ENCODE data around the gene MSH5. TPM values are rescaled to one million over a fixed set of nuclear protein-coding genes. Genes with fewer than 3 reads are reported as not detected.
"Not testable (repeated sequence)": the region's sequence is repeated elsewhere in the genome, so short reads cannot be mapped to it uniquely, and the experiment has no call there.

Gene MSH5
- 75.2 and 76.5 TPM in 2 replicates for total RNA-seq

DNA sequence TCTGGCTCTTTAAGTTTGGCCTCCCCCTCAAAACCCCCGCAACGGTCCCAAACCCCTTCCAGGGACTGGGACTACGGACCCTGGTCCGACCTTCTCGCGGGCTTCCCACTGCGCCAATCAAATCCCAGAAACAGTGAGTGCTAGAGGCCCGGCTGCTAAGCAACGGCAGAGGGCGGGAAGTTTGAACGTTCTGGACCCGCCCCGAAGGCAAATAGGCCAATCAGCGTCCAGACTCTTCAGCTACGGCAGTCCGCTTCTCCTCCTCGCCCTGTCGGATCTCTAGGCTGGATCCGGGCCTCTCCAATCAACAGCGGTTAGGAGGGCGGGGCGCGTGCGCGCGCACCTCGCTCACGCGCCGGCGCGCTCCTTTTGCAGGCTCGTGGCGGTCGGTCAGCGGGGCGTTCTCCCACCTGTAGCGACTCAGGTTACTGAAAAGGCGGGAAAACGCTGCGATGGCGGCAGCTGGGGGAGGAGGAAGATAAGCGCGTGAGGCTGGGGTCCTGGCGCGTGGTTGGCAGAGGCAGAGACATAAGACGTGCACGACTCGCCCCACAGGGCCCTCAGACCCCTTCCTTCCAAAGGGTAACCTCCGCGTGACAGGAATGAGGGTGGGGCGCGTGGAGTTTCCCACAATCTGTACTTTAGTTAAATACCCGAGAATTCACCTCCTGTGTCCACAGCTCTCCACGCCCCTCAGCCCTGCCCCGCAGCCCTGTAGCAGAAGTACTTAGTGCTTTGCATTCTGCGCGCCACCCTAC lies at the start of gene MSH5:
Gene MSH5, plus strand, starts transcription at position 367 of the 758 bp plus-strand sequence. CDS start 462 bp downstream, outside the sequence.
- intact Hi-C loops (cut with micrococcal nuclease) = loop anchor here (1.0 to 10.0 kb wide), 8 partner anchors 37 to 1232 kb away; partner anchors contain the start of genes ABHD16A, AGPAT1, ATP6V1G2 and BAG6

DNA sequence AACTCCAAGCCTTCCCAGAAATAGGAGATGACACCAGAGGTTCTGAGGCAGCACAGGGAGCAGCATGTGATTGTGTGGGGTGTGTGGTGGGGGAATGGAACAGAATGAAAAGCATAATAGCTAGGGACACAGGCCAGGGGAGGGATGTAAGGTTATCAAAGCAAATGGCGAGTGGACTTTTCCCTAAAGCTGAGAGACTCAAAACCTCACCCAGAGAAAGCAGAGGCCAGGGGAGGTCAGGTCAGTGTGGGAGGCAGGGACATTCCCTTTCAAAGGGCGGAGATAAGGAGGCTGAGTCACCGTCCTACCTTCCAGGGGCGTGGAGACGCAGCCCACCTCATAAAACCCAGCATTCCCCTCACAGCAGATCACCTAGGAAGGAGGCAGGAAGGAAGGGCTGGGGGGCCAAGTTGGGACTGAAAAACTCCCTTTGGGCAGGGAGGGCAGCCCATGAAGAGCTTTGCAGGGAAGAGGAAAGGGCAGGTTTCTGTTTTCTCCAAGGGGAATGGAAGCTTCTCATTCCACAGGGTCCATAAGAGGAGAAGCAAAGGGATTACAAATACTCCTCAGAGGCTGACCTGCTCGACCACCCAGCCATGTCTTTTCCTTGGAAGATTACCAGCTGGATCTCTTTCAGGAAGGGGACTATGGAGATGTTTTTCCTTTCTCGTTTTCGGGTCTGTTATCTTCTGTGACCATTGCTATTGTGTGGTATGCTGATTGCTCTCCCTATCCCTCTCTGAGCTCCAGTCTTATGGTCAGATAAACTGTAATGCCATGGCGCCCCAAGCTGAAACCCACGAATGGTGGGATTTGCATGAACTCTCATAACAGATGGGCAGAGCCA lies 49.4 kb upstream of the MSH5 start:
- intact Hi-C loops (cut with micrococcal nuclease) = no loop called here

DNA sequence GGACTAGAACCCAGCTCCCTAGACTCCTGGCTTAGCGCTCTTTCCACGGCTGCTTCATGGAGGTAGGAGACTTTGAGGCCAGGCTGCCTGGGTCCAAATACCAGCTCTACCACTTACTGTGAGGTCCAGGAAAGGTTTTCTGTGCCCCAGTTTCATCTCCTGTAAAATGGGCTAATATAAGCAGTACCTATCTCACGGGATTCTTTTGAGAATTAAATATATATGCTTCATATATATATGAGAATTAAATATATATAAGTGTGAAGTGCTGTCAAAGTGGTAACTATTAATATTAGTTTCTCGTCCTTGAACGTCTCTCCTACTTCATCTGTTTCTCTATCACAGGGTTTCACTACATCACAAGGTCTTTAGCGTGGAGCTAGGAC lies 48.7 kb upstream of the MSH5 start:
- intact Hi-C loops (cut with micrococcal nuclease) = no loop called here

DNA sequence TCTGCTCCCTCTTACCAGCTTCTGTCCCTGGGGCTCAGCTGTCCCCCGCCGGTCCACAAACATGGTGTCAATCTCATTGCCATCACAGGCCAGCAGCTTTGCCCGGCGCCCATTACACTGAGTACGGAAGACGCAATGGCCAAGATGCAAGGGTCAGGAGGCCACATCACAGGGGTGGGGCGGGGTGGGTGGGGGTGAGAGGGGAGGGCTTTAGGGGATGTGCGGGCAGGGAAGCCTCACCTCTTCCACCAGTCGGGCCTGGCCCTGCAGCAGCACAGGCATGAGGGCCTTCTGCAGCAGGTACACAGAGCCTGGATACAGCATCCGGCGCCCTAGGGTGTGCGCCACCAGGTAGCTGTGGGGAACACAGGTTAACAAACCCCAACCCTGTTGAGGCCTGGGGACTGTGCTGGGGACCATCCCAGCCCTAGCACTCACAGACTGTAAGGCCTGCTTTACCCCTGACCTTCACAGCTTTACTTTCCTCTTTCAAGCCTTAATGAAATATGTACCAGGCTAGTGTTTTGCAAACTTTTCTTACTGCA lies 48.2 kb upstream of the MSH5 start:
- intact Hi-C loops (cut with micrococcal nuclease) = no loop called here

DNA sequence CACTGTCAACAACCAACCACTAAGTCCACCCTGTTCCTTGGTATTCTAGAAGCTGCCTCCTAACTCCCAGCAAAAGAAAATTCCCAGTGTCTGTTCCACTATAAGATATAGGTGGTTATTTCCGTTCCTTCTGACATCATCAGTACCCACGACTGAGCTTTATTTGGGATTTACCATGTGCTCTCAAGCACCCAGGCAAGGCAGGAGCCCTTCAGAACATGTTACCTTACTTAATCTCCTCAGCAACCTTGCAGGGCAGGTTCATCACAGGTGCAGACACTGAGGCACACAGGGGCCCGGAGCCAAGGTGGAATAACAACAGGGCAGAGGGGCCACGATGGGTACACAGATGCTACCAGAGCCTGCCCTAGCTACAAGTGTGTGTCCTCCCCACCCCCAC lies 47.5 kb upstream of the MSH5 start:
- intact Hi-C loops (cut with micrococcal nuclease) = no loop called here

DNA sequence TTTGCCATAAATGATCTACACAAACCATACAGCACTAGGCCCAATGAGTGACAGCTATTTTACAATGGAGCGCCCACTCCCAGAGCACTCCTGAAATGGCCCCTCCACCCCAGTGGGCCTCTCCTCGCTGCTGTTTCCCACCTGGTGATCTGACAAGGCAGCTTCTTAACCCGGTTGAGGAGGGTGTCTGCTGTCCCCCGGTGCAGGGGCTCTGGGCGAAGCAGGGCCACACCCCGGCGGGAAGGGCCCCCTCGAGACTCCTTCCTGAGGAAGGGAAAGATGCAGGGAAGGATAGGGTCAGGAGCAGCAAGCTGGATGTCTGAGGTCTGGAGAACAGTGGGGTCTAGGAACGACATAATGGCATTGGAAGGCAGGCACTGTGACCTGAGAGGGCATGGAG lies 46.9 kb upstream of the MSH5 start:
- intact Hi-C loops (cut with micrococcal nuclease) = no loop called here

DNA sequence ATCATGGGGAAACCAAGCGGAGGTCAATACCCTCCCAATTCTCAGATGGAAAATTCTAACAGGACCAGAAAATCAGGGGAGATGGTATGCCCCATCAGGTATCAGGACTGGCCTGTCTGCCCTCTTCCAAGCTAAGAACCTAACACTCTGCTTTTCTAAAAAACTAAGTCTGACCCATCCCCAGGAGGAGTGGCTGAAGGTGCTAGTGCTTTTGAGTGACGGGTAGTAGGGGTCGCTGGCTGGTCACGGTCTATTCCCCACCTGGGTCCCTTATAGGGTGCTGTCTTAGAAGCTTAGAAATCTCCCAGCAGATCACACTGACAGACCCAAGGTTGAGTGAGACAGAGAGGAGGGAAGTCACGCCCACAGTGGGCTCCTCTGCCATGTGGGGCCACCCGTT lies 46.3 kb upstream of the MSH5 start:
- intact Hi-C loops (cut with micrococcal nuclease) = no loop called here

DNA sequence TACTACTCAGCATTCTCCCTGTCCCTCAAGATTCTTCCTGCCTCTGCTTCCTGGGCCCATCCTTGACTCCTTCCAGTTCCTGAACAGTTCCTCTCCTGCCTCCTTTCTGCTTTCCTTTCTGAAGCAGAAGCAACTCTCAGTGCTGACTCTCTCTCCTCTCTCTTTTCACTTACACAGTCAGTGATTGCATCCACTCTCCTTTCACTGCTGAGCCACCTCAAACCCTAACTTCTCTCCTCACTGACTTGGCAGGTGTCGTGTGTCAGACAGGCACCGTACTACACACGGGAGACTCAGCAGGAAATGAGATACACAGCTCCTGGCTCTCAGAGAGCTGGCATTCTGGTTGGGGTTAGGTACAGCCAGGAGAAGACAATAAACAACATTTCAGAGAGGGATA lies 42.2 kb upstream of the MSH5 start:
- intact Hi-C loops (cut with micrococcal nuclease) = no loop called here

DNA sequence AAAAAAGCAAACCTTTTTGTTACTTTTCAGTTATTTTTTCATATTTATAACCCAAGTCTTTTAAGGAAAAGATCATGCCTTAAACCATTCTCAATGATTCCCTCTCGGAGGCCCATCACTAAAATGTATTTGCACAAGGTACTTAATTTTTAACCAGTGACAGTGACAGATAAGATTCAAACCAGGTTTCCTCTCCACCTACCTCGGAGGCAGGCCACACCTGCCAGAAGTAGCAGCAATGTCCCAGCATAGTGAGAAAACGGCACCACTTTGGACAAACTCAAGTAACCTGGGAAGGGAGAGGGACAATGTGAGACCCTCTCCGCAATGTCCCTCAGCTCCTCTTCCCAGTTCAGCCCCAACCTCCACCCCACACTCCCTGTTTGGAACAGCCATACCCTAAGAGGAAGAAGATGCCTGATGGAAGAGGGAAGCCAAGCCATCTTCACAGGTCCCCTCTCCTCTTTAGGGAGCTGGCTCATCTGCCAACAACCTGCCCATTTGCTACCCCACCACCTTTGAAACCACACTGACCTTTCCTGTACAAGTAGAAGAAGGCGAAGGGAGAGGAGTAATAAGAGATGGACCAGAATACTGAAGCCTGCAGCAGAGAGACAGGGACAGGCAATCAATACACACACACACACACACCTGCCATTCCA lies 38.9 kb upstream of the MSH5 start:
- intact Hi-C loops (cut with micrococcal nuclease) = no loop called here

DNA sequence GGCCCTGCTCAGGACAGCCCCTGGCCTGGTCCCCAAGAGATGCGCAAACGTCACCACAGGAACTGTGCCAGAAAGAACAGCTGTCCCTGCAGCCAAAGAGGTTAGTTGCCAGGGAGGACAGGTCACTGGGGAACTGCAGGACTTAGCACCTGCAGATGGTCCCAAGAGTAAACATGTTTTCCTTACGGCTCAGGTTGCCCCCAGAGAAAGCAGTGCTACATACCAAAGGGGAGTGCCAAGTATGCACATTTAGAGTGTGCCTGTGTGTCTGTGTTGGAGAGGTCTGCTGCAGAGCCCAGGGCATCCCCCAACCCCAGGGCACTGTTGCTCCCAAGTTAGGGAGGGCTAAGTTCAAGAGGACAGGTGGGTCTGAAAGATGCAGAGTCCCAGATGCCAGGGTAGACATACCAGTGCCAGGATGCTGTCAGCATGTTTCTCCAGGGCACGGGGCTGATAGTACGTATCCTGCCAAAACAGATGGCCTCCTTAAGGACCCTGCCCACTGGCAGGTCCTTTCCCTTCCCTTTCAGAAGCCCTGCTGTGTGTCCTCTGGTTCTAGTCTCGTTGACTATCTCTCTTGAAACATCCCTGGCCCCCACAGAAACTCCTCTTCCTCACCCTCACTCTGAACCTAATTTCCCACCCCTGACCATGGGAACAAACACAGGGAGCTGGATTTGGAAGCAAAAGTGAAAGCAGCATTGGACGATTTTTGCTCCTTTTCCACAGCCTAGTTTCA lies 38.0 kb upstream of the MSH5 start:
- intact Hi-C loops (cut with micrococcal nuclease) = loop anchor here (1.0 to 2.0 kb wide), 4 partner anchors 25 to 195 kb away; partner anchors contain the start of gene EHMT2

DNA sequence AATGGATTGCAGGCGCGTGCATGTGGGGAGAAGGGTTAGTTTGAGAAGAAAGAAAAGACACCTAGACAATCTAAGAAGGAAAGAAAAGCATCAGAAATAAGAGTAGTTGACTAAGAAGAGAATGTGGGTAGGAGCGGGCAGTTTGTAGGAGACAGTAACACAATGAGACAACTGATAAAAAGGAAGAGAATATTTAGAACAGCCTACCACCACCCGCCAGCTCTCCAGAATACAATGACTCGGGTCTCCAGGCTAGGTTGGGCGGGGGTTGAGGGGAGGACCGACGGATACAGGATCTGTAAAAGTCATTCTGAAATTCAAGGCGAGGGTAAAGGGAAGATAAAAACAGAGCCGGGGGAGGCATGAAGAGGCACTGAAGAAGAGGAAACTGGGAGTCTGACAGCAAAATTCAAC lies 37.4 kb upstream of the MSH5 start:
- intact Hi-C loops (cut with micrococcal nuclease) = loop anchor here (1.0 to 2.0 kb wide), 4 partner anchors 26 to 194 kb away; partner anchors contain the start of gene EHMT2

DNA sequence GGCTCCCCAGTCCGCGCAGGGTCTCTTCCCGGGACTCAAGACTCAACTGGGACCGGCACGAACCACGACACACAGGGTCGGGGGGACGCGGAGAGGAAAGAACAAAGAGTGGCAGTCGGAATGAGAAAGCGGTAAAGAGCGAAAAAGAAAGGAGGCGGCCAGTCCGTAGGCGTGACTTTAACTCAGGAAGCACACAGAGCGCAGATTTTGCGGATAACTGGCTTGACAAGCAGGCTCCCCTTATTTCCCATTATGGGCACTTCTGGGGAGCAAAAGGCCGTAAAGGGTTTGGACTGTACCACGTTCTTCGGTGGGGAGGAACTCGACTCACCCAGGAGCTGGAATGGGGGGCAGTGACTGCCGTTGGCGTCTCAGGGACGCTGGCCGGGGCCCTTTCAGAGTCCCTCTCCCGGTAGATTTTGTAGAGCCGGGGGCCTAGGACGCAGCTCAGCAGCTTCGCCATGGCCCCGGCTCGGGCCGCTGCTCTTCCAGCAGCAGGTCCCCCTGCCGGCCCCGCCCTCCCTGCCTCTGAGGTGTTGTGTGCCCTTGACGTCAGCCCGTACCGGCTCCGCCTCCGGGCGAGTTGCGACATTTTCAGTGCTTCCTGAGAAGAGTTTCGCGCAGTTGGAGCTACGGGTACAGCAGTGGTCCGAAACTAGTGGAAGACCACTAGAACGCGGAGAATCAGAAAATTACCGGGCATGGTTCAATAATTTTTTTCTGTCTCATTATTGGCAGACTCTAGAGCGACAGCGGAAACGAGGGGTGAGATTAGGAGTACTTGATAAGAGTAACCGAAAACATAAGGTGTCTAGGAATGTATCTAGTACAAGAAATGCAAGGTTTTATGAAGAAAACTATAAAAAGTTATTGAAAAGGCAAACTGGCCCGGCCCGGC lies 36.7 kb upstream of the MSH5 start, which contains the start of gene ABHD16A:
Gene ABHD16A, minus strand, starts transcription at position 506 of the 898 bp plus-strand sequence. Its CDS starts 43 bp downstream, at position 463.
- intact Hi-C loops (cut with micrococcal nuclease) = loop anchor here (1.0 to 2.0 kb wide), 8 partner anchors 26 to 194 kb away; partner anchors contain the start of gene EHMT2

DNA sequence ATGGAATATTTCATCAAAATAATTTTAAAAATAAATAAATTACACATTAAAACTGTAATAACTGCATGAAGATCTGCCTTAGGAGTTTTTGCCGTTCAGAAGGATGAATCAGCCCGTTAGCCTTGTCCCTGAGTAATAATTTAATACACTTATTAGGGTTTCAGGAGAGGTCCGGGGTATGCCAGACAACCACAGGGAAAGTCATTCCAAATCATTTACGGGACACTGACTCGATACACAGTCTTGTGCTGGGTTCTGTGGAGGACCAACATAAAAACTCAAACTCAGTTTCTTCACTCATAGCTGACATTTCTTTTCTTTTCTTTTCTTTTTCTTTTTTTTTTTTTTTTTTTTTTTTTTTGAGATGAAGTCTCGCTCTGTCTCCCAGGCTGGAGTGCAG lies 33.9 kb upstream of the MSH5 start:
- intact Hi-C loops (cut with micrococcal nuclease) = no loop called here

DNA sequence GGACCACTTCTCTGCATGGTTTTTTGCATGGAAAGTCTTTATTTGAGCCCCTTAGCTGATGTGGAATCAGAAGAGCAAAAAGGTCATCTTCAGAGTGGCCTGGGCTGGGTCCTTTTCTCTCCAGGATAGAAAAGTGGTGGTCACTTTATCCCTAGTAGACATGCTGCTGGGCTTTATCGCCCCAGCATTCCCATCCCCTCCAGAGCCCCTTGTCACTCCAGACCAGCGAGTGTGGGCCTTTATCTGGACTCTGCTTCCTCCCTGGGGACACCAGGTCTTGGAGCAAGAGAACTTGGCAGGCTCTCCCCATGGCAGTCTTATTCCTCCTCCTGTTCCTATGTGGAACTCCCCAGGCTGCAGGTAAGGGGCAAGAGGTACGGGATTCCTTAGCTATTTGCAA lies 33.2 kb upstream of the MSH5 start, which contains the start of gene LY6G6F:
Gene LY6G6F, plus strand, starts transcription at position 268 of the 400 bp plus-strand sequence. Its CDS starts 41 bp downstream, at position 309.
- intact Hi-C loops (cut with micrococcal nuclease) = no loop called here

DNA sequence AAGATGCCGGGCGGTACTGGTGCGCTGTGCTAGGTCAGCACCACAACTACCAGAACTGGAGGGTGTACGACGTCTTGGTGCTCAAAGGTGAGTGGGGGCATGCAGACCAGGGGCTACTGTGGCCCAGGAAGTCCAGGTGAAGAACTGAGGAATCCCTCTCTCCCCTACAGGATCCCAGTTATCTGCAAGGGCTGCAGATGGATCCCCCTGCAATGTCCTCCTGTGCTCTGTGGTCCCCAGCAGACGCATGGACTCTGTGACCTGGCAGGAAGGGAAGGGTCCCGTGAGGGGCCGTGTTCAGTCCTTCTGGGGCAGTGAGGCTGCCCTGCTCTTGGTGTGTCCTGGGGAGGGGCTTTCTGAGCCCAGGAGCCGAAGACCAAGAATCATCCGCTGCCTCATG lies 32.1 kb upstream of the MSH5 start:
- intact Hi-C loops (cut with micrococcal nuclease) = no loop called here

DNA sequence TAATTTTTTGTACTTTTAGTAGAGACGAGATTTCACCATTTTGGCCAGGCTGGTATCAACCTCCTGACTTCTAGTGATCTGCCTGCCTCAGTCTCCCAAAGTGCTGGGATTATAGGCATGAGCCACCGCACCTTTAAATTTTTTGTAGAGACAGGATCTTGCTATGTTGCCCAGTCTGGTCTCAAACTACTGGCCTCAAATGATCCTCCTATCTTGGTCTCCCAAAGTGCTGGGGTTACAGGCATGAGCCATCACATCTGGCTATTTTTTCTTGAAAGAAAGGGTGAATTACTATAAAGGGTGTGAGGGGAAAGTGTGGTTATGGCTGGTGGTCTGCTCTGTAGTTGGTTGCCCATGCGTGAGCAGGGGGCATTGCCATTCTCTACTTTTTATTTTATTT lies 31.6 kb upstream of the MSH5 start:
- intact Hi-C loops (cut with micrococcal nuclease) = no loop called here

DNA sequence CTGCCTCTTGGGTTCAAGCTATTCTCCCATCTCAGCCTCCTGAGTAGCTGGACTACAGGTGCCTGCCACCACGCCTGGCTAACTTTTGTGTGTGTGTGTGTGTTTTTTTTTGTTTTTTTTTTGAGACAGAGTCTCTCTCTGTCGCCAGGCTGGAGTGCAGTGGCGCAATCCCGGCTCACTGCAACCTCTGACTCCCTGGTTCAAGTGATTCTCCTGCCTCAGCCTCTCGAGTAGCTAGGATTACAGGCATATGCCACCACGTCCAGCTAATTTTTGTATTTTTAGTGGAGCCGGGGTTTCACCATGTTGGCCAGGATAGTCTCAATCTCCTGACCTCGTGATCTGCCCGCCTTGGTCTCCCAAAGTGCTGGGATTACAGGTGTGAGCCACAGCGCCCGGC lies 30.6 kb upstream of the MSH5 start:
- intact Hi-C loops (cut with micrococcal nuclease) = not testable (repeated sequence)

DNA sequence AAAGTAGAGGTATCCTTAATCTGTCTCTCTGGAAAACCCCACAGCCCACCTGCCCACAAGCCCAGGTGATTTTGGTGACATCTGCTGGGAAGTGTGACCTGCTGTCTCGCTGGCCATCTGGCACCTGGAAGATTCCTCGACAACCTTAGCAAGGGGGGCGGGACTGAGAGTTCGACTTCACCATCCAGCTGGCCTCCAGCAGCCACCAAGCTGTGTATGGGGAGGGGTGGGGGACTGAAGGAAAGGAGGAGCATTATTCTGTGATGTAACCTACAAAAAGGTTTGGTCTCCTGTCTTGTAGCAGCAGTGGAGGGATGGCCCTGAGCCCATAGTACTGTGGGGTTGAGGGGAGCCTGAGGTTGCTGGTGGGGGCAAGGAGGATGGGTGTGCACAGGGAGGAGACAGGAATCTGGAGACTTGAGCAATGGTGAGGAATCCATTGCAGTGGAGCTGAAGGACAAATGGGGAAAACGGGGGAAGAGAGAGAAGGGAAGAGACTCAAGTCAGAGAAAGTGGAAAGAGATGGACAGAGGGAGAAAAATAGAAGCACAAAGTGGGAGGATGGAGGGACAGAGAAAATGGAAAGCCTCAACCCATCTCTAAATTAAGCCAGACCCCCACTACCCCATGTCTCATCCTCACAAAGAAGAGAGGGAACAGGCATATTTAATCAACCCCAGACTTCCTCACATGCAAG lies 29.1 kb upstream of the MSH5 start:
- intact Hi-C loops (cut with micrococcal nuclease) = no loop called here

DNA sequence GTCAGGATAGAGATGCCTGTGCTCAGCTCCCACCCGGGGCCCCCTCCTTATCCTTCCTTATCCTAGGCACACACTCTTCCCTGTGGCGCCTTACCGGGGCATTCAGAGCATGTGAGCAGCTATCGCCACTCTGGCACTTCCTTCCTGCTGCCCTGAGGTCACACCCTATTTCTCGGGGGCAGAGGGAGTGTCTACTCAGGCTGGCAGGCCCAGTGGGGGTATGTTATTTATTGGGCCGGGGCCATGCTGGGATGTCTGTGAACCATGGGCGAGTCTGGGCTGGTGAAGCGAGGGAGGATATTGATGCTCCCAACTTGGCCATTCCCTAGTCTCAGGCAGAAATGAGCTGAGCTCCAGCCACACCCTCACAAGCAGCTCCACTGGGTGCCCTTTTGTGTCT lies 28.6 kb upstream of the MSH5 start:
- intact Hi-C loops (cut with micrococcal nuclease) = no loop called here

Measured in T-helper 2 cell treated with Interferon-gamma antibody and Interleukin-4, amounts not matched to agents 100 ng/mL and 5 ng/mL, for 36 hours (primary cell).